Subcutaneous adipose tissue (tissue), 4 donors: Measurements from ENCODE around the gene DDC. TPM values are rescaled to one million over a fixed set of nuclear protein-coding genes. Genes with fewer than 3 reads are reported as not detected.

Experiments
- total RNA-seq, 4 donors: library from RNA; depleted of rRNA; stranded (reverse); fragments of >200 nt; gene quantifications; one replicate each; pipeline ENCODE4 v1.1.0, GENCODE V29; 2016
- TF ChIP-seq, protein P1 (sequence below): fragments of 450-650 bp; IDR thresholded peaks from one replicate; pipeline ENCODE4 v1.5.1; 2016; ENCODE audit warnings: low read depth, mild to moderate bottlenecking, control low read depth, antibody characterized with exemption, moderate library complexity

The DDC gene
- total RNA-seq, 4 donors from 2014 or later, result not detected

DNA sequence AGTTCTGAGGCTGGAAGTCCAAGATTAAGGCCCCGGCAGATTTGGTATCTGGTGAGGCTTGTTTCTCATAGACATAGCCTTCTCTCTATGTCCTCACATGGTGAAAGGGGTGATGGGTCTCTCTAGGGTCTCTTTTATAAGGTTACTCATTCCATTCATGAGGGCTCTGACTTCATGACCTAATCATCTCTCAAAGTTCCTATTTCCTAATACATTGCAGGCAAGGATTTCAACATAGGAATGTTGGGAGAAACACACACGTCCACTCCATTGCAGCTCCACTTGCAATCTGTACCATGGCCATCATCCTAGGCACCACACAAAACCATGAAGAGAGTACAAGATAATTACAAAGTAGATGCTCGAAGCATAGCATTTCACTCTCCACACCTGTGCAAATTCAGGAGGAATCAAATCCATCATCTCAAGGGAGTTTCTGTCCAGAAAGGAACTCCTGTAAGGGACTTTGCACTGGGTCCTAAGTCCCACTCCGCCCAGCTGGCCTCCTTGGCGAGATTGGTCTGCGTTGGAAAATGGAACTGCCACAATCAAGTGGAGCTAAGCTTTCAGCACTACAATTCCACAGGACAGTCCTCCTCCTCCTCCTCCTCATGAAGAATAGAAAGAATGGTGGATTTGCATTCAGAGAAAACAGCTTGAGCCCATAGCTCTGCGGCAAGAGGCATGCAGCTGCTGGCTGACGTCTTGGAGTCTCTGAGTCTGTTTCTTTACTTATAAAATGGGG is 8.8 kb downstream of the DDC start:
- TF ChIP-seq, protein P1, sequence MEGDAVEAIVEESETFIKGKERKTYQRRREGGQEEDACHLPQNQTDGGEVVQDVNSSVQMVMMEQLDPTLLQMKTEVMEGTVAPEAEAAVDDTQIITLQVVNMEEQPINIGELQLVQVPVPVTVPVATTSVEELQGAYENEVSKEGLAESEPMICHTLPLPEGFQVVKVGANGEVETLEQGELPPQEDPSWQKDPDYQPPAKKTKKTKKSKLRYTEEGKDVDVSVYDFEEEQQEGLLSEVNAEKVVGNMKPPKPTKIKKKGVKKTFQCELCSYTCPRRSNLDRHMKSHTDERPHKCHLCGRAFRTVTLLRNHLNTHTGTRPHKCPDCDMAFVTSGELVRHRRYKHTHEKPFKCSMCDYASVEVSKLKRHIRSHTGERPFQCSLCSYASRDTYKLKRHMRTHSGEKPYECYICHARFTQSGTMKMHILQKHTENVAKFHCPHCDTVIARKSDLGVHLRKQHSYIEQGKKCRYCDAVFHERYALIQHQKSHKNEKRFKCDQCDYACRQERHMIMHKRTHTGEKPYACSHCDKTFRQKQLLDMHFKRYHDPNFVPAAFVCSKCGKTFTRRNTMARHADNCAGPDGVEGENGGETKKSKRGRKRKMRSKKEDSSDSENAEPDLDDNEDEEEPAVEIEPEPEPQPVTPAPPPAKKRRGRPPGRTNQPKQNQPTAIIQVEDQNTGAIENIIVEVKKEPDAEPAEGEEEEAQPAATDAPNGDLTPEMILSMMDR, result no peak

GRCh38 chr7:50555594-50556140 is 9.5 kb downstream of the DDC start:
- TF ChIP-seq, protein P1, result no peak

GRCh38 chr7:50554431-50555322 is 10.5 kb downstream of the DDC start:
- TF ChIP-seq, protein P1, result no peak

GRCh38 chr7:50553973-50554372 is 11.2 kb downstream of the DDC start:
- TF ChIP-seq, protein P1, result no peak

GRCh38 chr7:50552921-50553320 is 12.3 kb downstream of the DDC start:
- TF ChIP-seq, protein P1, result no peak

DNA sequence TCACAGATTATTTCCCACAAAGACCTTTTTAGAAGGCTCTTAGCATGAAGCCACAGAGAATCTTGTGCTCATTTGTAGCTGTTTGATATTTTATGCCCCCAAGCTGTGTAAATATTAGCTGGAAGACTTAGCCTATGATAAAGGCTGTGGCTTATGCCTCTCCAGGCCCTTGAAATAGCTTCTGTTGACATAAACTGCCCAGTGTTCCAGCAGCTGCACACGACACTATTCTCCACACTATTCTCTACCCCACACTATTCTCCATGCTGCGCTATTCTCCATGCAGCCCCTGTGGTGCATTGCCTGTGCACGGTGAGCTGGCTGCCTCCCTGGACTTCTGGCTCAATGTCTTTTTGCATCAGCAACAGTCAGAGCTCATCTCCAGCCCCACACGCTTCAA is 13.1 kb downstream of the DDC start:
- TF ChIP-seq, protein P1, result no peak

DNA sequence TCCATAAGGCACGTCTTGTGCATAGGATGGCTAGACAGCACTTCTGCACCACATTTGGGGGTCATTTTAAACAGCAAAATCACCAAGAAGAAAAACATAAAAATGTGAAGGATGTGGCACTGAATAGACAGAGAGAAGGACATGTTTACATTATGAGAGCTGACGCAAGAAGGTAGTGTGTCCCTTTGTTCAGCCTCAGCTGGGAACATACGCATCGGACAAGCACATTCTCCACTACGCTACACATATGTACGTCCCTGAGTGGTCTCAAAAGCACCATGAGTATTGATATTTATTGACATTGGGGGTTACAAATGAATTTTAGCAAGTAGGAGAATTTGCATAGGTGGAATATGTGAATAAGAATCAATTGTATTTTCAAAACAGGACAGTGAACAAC is 20.2 kb downstream of the DDC start:
- TF ChIP-seq, protein P1, result no peak
